Activated B cell treated with CpG ODN at 0.5 μM for 24 hours (primary cell): ENCODE measurements around the gene MCHR1. TPM values are rescaled to one million over a fixed set of nuclear protein-coding genes. Genes with fewer than 3 reads are reported as not detected.

Source experiments
- ATAC-seq: fragments of 200-7000 bp; cut with Tn5 transposase; one replicate; pipeline ENCODE4 v1.10.0; 2021; ENCODE audit warnings: low read depth, mild to moderate bottlenecking, moderate library complexity
- CTCF ChIA-PET: fragments of 350-600 bp; sonication (Branson Sonifier 250); formaldehyde crosslinking; loops from one replicate; lab custom pipeline; 2021; ENCODE audit warnings: antibody characterized with exemption; lab: Charles Lee
- POLR2A ChIA-PET: fragments of 350-600 bp; sonication (Branson Sonifier 250); formaldehyde crosslinking; loops from one replicate; lab custom pipeline; 2021; ENCODE audit warnings: antibody characterized with exemption; lab: Charles Lee
- DNase-seq: peaks from one replicate; pipeline ENCODE4 v3.0.0; 2022
- H3K27ac Mint-ChIP-seq: one replicate; pipeline ENCODE4 v1.8.0; 2020; ENCODE audit warnings: mixed read lengths
- H3K27me3 Mint-ChIP-seq: one replicate; pipeline ENCODE4 v1.8.0; 2021; ENCODE audit warnings: mixed read lengths
- H3K36me3 Mint-ChIP-seq: one replicate; pipeline ENCODE4 v1.8.0; 2021; ENCODE audit warnings: low read depth, mixed read lengths
- H3K4me1 Mint-ChIP-seq: one replicate; pipeline ENCODE4 v1.8.0; 2021; ENCODE audit warnings: mixed read lengths
- H3K4me3 Mint-ChIP-seq: one replicate; pipeline ENCODE4 v1.8.0; 2020; ENCODE audit warnings: mild to moderate bottlenecking, mixed read lengths
- H3K9me3 Mint-ChIP-seq: one replicate; pipeline ENCODE4 v1.8.0; 2020; ENCODE audit warnings: mixed read lengths
- intact Hi-C: fragments of 100-400 bp; cut with micrococcal nuclease; formaldehyde crosslinking; loops from one replicate; pipeline ENCODE4 v1.15.1; 2024
- total RNA-seq: library from RNA; stranded (reverse); gene quantifications from 2 replicates; pipeline ENCODE4 v1.2.3, GENCODE V29; 2022
- TF ChIP-seq, protein P1 (sequence below): fragments of 200-600 bp; IDR thresholded peaks from one replicate; pipeline ENCODE4 v1.8.0; 2022; ENCODE audit warnings: antibody characterized with exemption, mild to moderate bottlenecking

Gene MCHR1
- total RNA-seq, 1 donor from 2014 or later = not detected

DNA sequence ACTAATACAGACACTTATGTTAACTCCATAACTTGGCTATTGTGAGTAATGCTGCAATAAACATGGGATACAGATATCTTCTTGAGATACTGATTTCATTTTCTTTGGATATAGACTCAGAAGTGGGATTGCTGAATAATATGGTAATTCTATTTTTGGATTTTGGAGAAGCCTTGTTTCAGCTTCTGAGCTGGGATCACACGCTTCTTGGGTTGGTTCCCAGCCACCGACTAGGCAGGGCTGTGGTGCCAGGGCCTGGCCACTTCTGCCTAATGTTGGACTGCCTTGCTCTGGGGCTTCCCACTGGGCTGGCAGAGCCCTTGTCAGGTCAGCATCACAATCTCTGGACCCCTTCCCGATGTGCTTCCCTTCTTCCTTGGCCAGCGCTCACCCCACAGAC, 14.0 kb upstream of the MCHR1 start:
- Mint-ChIP-seq H3K27me3 (no peaks in the 10 kb centered on the region), H3K9me3 (no peaks in the 10 kb centered on the region), H3K27ac (no peak overlapping the region), H3K36me3 (no peaks in the 10 kb centered on the region), H3K4me1 (peaks cover 11% of the 10 kb centered on the region), H3K4me3 (no peak overlapping the region)
- POLR2A ChIA-PET = no interaction called here
- DNase-seq (no peak), ATAC-seq (no peak)
- TF ChIP-seq, protein P1, sequence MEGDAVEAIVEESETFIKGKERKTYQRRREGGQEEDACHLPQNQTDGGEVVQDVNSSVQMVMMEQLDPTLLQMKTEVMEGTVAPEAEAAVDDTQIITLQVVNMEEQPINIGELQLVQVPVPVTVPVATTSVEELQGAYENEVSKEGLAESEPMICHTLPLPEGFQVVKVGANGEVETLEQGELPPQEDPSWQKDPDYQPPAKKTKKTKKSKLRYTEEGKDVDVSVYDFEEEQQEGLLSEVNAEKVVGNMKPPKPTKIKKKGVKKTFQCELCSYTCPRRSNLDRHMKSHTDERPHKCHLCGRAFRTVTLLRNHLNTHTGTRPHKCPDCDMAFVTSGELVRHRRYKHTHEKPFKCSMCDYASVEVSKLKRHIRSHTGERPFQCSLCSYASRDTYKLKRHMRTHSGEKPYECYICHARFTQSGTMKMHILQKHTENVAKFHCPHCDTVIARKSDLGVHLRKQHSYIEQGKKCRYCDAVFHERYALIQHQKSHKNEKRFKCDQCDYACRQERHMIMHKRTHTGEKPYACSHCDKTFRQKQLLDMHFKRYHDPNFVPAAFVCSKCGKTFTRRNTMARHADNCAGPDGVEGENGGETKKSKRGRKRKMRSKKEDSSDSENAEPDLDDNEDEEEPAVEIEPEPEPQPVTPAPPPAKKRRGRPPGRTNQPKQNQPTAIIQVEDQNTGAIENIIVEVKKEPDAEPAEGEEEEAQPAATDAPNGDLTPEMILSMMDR = no peak
- CTCF ChIA-PET = interaction anchor here (1.2 kb wide), 1 partner anchor 14 kb away, joined by 3 read pairs; no protein-coding TSS in a partner anchor
- intact Hi-C loops = no loop called here

DNA sequence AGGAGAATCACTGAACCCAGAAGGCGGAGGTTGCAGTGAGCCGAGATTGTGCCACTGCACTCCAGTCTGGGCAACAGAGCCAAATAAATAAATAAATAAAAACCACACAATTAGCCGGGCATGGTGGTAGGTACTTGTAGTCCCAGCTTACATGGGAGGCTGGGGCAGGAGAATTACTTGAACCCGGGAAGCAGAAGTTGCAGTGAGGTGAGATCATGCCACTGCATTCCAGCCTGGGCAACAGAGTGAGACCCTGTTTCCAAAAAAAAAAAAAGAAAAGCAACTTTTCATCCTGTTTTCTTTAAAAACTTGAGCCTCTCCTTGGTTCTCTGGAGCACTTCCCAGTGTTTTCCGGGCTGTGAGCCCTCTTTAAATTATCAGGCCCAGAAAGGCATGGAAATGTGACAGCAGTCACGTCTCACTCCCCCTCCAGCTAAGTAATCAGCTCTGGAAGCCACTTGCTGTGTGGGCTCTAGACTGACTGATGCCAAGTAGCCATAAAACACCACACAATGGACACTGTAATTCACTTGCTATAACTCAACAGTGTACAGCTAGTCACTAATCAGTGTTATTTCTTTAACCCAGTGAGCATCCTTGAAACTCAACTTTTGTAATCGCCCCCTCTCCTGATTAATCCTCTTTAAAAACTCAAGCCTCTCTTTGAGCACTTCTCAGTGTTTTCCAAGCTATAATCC, 13.0 kb upstream of the MCHR1 start:
- no peak for DNase-seq
- intact Hi-C loops = no loop called here
- POLR2A ChIA-PET = no interaction called here
- Mint-ChIP-seq H3K27ac (no peak overlapping the region), H3K4me3 (no peak overlapping the region), H3K4me1 (peaks cover 1% of the 10 kb centered on the region), H3K27me3 (no peaks in the 10 kb centered on the region), H3K36me3 (no peaks in the 10 kb centered on the region), H3K9me3 (no peaks in the 10 kb centered on the region)
- ATAC-seq = no peak
- TF ChIP-seq, protein P1 = no peak
- CTCF ChIA-PET = interaction anchor here (1.2 kb wide), 1 partner anchor 15 kb away, joined by 3 read pairs; no protein-coding TSS in a partner anchor

DNA sequence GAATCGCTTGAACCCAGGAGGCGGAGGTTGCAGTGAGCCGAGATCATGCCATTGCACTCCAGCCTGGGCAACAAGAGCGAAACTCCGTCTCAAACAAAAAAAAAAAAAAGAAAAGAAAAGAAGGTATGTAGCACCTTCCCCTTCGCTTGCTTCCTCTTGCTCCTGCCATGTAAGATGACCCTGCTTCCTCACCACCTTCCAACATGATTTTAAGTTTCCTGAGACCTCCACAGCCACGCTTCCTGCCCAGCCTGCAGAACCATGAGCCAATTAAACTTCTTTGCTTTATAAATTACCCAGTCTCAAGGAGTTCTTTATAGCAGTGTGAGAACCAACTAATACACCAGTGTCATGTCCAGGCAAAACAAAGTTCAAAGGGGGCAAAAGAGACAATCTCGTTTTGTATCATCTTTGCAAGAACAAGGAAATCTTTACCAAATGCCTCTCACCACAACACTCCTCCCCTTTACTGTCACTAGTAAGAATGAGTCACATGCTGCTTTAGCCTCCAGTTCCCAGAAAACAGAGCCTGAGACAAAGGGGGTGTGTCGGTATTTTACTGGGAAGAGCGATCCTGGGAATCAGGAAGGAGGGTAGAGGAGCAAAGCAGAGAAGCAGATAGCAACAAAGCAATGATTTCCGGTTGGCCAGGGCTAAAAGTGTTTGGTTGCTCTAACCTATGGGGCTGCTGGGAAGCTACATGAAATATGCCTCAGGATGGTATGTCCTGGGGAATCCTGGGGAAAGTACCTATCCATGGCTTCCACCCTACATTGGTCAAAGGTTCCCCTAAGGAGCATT, 10.5 kb upstream of the MCHR1 start:
- no peak overlapping the region for H3K4me3 Mint-ChIP-seq
- DNase-seq = no peak

DNA sequence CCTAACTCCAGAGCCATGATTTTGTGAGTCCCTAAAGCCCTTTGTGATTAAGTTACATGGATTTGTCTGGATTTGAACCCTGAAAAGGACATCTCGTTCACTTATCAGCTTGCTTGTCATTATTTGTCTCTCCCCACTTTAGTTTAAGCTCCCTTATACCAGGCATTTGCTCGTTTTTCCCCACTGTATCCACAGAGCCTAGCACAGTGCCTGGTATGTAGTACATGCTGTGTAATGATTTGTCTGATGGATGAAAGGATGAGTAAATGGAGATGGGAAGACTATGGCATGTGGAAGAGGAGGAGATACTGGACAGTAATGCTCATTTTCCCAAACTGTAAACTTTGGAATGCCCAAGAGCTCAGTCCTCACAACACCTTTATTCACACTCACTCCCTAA, 9.2 kb upstream of the MCHR1 start:
- no peaks in the 10 kb centered on the region for H3K36me3 Mint-ChIP-seq
- H3K4me1 Mint-ChIP-seq = no peaks in the 10 kb centered on the region
- no peak overlapping the region for H3K4me3 Mint-ChIP-seq
- TF ChIP-seq, protein P1 = no peak
- intact Hi-C loops = no loop called here
- POLR2A ChIA-PET = interaction anchor here (0.6 kb wide), 2 partner anchors 79 to 324 kb away, joined by 3 to 6 read pairs; no protein-coding TSS in a partner anchor
- H3K9me3 Mint-ChIP-seq = no peaks in the 10 kb centered on the region
- CTCF ChIA-PET = interaction anchor here (0.9 kb wide), 1 partner anchor 90 kb away, joined by 3 read pairs; no protein-coding TSS in a partner anchor
- no peak overlapping the region for H3K27ac Mint-ChIP-seq
- DNase-seq (no peak), ATAC-seq (no peak)
- H3K27me3 Mint-ChIP-seq = no peaks in the 10 kb centered on the region

More for the DNA sequence above, 10.5 kb upstream of the MCHR1 start:
- H3K27me3 Mint-ChIP-seq = no peaks in the 10 kb centered on the region
- ATAC-seq = no peak
- H3K36me3 Mint-ChIP-seq = no peaks in the 10 kb centered on the region
- no peaks in the 10 kb centered on the region for H3K4me1 Mint-ChIP-seq
- H3K9me3 Mint-ChIP-seq = no peaks in the 10 kb centered on the region
- POLR2A ChIA-PET = no interaction called here
- intact Hi-C loops = no loop called here
- no peak overlapping the region for H3K27ac Mint-ChIP-seq
- TF ChIP-seq, protein P1 = no peak
- CTCF ChIA-PET = no interaction called here

DNA sequence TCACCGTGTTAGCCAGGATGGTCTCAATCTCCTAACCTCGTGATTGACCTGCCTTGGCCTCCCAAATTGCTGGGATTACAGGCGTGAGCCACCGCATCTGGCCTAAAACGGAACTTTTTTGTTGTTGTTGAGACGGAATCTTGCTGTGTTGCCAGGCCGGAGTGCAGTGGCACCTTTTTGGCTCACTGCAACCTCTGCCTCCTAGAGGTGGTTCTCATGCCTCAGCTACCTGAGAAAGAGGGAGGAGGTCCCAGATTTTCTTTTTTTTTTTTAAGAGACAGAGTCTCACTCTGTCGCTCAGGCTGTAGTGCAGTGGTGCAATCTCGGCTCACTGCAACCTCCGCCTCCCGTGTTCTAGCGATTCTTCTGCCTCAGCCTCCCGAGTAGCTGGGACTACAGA, 7.9 kb upstream of the MCHR1 start:
- Mint-ChIP-seq H3K36me3 (no peaks in the 10 kb centered on the region), H3K27me3 (no peaks in the 10 kb centered on the region), H3K27ac (no peak overlapping the region), H3K4me3 (no peak overlapping the region), H3K4me1 (no peaks in the 10 kb centered on the region), H3K9me3 (no peaks in the 10 kb centered on the region)
- ChIA-PET POLR2A (no interaction called here), CTCF (no interaction called here)
- ATAC-seq (no peak), DNase-seq (no peak)
- intact Hi-C loops = no loop called here
- TF ChIP-seq, protein P1 = no peak
